K562 (cell line): ENCODE data around the gene RNF222. TPM values are rescaled to one million over a fixed set of nuclear protein-coding genes. Genes with fewer than 3 reads are reported as not detected.
A peak's percentile ranks its signal among the peaks of the same experiment; 100 is the strongest.

Source experiments
- ATAC-seq: fragments of 200-7000 bp; cut with Tn5 transposase; 3 replicates; pipeline ENCODE4 v1.9.1; 2020; ENCODE audit warnings: moderate library complexity
- BruUV-seq: library from RNA; stranded (reverse); fragments of 400-500 nt; replicated peaks from 2 replicates; lab custom pipeline; 2021; lab: Mats Ljungman, UMichigan
- CTCF ChIA-PET: fragments of 300-600 bp; formaldehyde crosslinking; extraction: SDS; loops from one replicate; lab custom pipeline; 2021; ENCODE audit warnings: low intra/inter-chr PET ratio; lab: Yijun Ruan, JAX
- POLR2A ChIA-PET: fragments of 300-600, 350-650 bp; sonication (Branson Sonifier 250); formaldehyde crosslinking; extraction: SDS; loops from one replicate; lab custom pipeline; 2021; ENCODE audit warnings: antibody characterized with exemption, inconsistent platforms; lab: Yijun Ruan, JAX
- DNase-seq, 4 experiments: peaks; one replicate each; pipeline versions ENCODE4 v3.0.0 to v3.0.0-alpha.2; 2011 to 2018; ENCODE audit warnings: low spot score in 3 of 4, mixed read lengths in 3 of 4; ENCODE audit errors: extremely low read depth in 1 of 4
- FAIRE-seq: peaks from 2 replicates; lab custom pipeline; 2011; peaks lifted over from hg19 to GRCh38; lab: Jason Lieb, UNC
- H2AFZ ChIP-seq: 2 replicates; pipeline ENCODE4 v1.6.0; 2011; ENCODE audit warnings: low read depth, low read length, control low read depth, inconsistent platforms
- H3K27ac ChIP-seq: fragments of 200-600 bp; 3 replicates; pipeline ENCODE4 v1.8.0; 2011; ENCODE audit warnings: low read depth, mild to moderate bottlenecking, control low read depth, inconsistent platforms, low read length, moderate library complexity, mixed read lengths; ENCODE audit errors: extremely low read depth
- H3K27me3 ChIP-seq, 2 experiments: fragments of 300-600 bp in 1 of 2; 2 replicates in 1 of 2; 3 replicates in 1 of 2; pipeline versions ENCODE4 v1.6.0 to v1.8.0; 2011; ENCODE audit warnings: inconsistent platforms in 2 of 2, low read length in 2 of 2, mild to moderate bottlenecking in 1 of 2, mixed read lengths in 1 of 2, moderate library complexity in 1 of 2; ENCODE audit not compliant: control insufficient read depth in 2 of 2, insufficient read depth in 2 of 2
- H3K36me3 ChIP-seq: fragments of 300-600 bp; 3 replicates; pipeline ENCODE4 v1.8.0; 2011; ENCODE audit warnings: mild to moderate bottlenecking, low read length, inconsistent platforms; ENCODE audit not compliant: control insufficient read depth, insufficient read depth
- H3K4me1 ChIP-seq, 2 experiments: fragments of 200-600 bp in 1 of 2; replicated peaks in 1 of 2; 2 replicates in 1 of 2; 3 replicates in 1 of 2; pipeline versions ENCODE4 v1.5.1 to v1.8.0; 2011; ENCODE audit warnings: inconsistent platforms in 2 of 2, low read length in 2 of 2, mild to moderate bottlenecking in 1 of 2, mixed read lengths in 1 of 2, moderate library complexity in 1 of 2; ENCODE audit not compliant: control insufficient read depth in 2 of 2, insufficient read depth in 2 of 2
- H3K4me2 ChIP-seq: 2 replicates; pipeline ENCODE4 v1.6.1; 2011; ENCODE audit warnings: low read length, control low read depth, inconsistent platforms, mixed read lengths; ENCODE audit not compliant: insufficient read depth
- H3K4me3 ChIP-seq: fragments of 200-600 bp; sonication (generic), shearing (Covaris generic); 2 replicates; pipeline ENCODE4 v1.5.1; 2016; ENCODE audit warnings: control low read depth, inconsistent platforms
- H3K79me2 ChIP-seq: fragments of 200-600 bp; 3 replicates; pipeline ENCODE4 v1.8.0; 2011; ENCODE audit warnings: low read length, inconsistent platforms; ENCODE audit not compliant: control insufficient read depth, insufficient read depth
- H3K9ac ChIP-seq, 2 experiments: 2 replicates each; pipeline versions ENCODE4 v1.6.0 to v1.6.1; 2011; ENCODE audit warnings: low read depth in 2 of 2, low read length in 2 of 2, control low read depth in 1 of 2, inconsistent platforms in 1 of 2, mild to moderate bottlenecking in 1 of 2, mixed read lengths in 1 of 2; ENCODE audit not compliant: insufficient read depth in 1 of 2
- H3K9me1 ChIP-seq: one replicate; pipeline ENCODE4 v1.6.0; 2011; ENCODE audit warnings: inconsistent platforms, mild to moderate bottlenecking, low read length, moderate library complexity; ENCODE audit not compliant: control insufficient read depth, insufficient read depth
- H3K9me3 ChIP-seq: replicated peaks from 2 replicates; pipeline ENCODE4 v1.5.1; 2011; ENCODE audit warnings: low read depth, low read length, inconsistent platforms; ENCODE audit not compliant: control insufficient read depth, insufficient read depth
- H4K20me1 ChIP-seq: replicated peaks from 2 replicates; pipeline ENCODE4 v1.6.1; 2011; ENCODE audit warnings: low read length, inconsistent platforms, mixed read lengths; ENCODE audit not compliant: control insufficient read depth, insufficient read depth
- ESRRA ChIP-seq: fragments of 450-650 bp; IDR thresholded peaks from 2 replicates; pipeline ENCODE4 v1.6.1; 2014; ENCODE audit warnings: low read depth, mild to moderate bottlenecking, moderate library complexity, borderline replicate concordance
- JUN ChIP-seq, 2 experiments: sonication (generic) in 1 of 2; formaldehyde crosslinking in 1 of 2; IDR thresholded peaks; 2 replicates each; pipeline versions ENCODE4 v1.6.1 to v1.8.0; 2012 to 2022; ENCODE audit warnings: borderline replicate concordance in 2 of 2, mild to moderate bottlenecking in 2 of 2, improper control_type of control experiment in 1 of 2, low read depth in 1 of 2, low read length in 1 of 2, missing genetic modification reagents in 1 of 2
- U2AF2 ChIP-seq: fragments of 200-400 bp; formaldehyde crosslinking; optimal IDR thresholded peaks from 2 replicates; pipeline ENCODE3; 2017; ENCODE audit warnings: low read depth, mild to moderate bottlenecking, low read length
- WGBS: fragments of 100-300 bp; shearing (Covaris generic); methylation state at CpG from one replicate; pipeline ENCODE4 v1.1.6; 2016; ENCODE audit warnings: low coverage, mixed read lengths; ENCODE audit not compliant: insufficient coverage; ENCODE audit errors: missing lambda C conversion rate; 5-methylcytosine and 5-hydroxymethylcytosine counted together
- in situ Hi-C: fragments of 300-500 bp; cut with MboI; formaldehyde crosslinking; loops from 4 replicates; pipeline ENCODE4 v1.15.0; 2018; ENCODE audit warnings: inconsistent platforms, mixed read lengths
- intact Hi-C: fragments of 100-400 bp; cut with micrococcal nuclease; formaldehyde crosslinking; loops from 2 replicates; pipeline ENCODE4 v1.14.2; 2022
- polyA plus RNA-seq, 8 experiments: library from polyadenylated mRNA; depleted of rRNA in 4 of 8; stranded (reverse) in 5 of 8; unstranded in 3 of 8; fragments of >200 nt; fragmentation: Nextera tagmentation in 2 of 8; fragmentation: Illumina TruSeq in 1 of 8; extraction: Ambion mirVana in 2 of 8; extraction: Trizol in 1 of 8; gene quantifications; 2 replicates each; pipeline versions ENCODE4 v1.2.1 to v1.2.3, GENCODE V29; 2011 to 2014; ENCODE audit warnings: inconsistent platforms in 1 of 8, missing spikeins in 1 of 8
- total RNA-seq, 7 experiments: library from RNA; depleted of rRNA in 6 of 7; stranded (reverse); fragments of >200 nt in 6 of 7; fragmentation: Illumina TruSeq in 2 of 7; extraction: Trizol in 2 of 7; gene quantifications; 2 replicates each; pipeline versions ENCODE4 v1.2.1 to v1.2.3, GENCODE V29; 2011 to 2021; ENCODE audit warnings: low replicate concordance in 1 of 7

RNF222 gene
- total and polyA plus RNA-seq, 9 of the 15 experiments (the other 6 are each of a cell fraction or from before 2014, with no cell fraction given), result not detected

DNA sequence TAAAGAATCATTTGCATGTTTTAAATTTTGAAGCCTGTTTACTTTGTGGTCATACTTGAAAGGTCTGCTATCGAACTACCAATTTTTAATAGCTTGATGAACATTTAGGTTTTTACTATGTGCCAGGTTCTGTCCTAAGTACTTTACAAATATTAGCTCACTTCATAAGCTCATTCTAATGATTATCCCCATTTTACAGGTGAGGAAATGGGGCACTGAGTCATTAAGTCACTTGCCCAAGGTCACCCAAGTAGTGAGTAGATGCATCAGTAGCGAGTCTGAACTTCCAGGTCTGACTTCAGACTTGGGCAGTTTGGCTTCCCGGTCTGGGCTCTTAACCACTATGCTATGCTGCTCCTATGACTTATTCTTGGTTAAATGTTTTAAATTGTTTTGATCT is 42.1 kb upstream of the RNF222 start:
- H3K4me1 ChIP-seq, result peaks cover 0 to 7% of the 10 kb centered on the region in 2 experiments; a peak in 4 of 5 replicates
- 97% methylated on average over 3 of the region's 3 CpGs for WGBS
- ChIA-PET POLR2A (no interaction called here), CTCF (no interaction called here)
- no peak overlapping the region for H3K9ac ChIP-seq
- DNase-seq (no peak), ATAC-seq (no peak), FAIRE-seq (no peak)
- H4K20me1 ChIP-seq, result no peaks in the 10 kb centered on the region
- in situ Hi-C loops (no loop called here), intact Hi-C loops (no loop called here)
- no peak overlapping the region for H2AFZ ChIP-seq
- H3K4me3 ChIP-seq, result no peak overlapping the region
- H3K27ac ChIP-seq, result no peak overlapping the region
- no peak for TF ChIP-seq JUN (IDR thresholded peaks at IDR 0.05; ENCODE audit: borderline replicate concordance, low read depth, low read length)
- no peak for TF ChIP-seq JUN (CRISPR knock-in tag; IDR thresholded peaks at IDR 0.05; ENCODE audit: borderline replicate concordance)
- peak; percentile 53; the same call in 1 of the 2 replicates for TF ChIP-seq ESRRA
- peaks cover 64% of the 10 kb centered on the region for H3K79me2 ChIP-seq
- H3K27me3 ChIP-seq, result no peaks in the 10 kb centered on the region
- no peaks in the 10 kb centered on the region for H3K9me3 ChIP-seq
- H3K9me1 ChIP-seq, result no peaks in the 10 kb centered on the region
- H3K36me3 ChIP-seq, result peaks cover 24% of the 10 kb centered on the region; the same call in 2 of the 3 replicates
- BruUV-seq, result no TSS peak
- H3K4me2 ChIP-seq, result no peak overlapping the region

DNA sequence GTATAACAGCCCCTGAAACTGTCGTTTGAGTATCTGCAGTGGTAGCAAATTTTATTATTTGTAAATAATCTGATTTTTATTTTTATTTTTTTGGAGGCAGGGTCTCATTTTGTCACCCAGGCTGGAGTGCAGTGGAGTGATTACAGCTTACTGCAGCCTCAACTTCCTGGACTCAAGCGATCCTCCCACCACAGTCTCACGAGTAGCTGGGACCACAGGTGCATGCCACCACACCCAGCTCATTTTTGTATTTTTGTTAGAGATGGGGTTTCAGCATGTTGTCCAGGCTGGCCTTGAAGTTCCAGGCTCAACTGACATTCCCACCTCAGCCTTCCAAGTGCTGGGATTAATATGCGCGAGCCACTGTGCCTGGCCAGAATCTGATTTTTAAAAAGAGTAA is 40.8 kb upstream of the RNF222 start:
- Histone ChIP-seq H2AFZ (no peak overlapping the region), H3K9me1 (no peaks in the 10 kb centered on the region), H3K4me1 (peaks cover 0 to 7% of the 10 kb centered on the region in 2 experiments; a peak in 4 of 5 replicates), H3K36me3 (peaks cover 14% of the 10 kb centered on the region; the same call in 2 of the 3 replicates), H4K20me1 (no peaks in the 10 kb centered on the region), H3K79me2 (peaks cover 64% of the 10 kb centered on the region), H3K27me3 (no peaks in the 10 kb centered on the region), H3K27ac (no peak overlapping the region), H3K9ac (no peak overlapping the region), H3K4me2 (no peak overlapping the region), H3K4me3 (no peak overlapping the region), H3K9me3 (no peaks in the 10 kb centered on the region)
- intact Hi-C loops (no loop called here), in situ Hi-C loops (no loop called here)
- WGBS, result 81% methylated on average over 4 of the region's 5 CpGs
- CTCF ChIA-PET, result no interaction called here
- ATAC-seq (no peak), FAIRE-seq (no peak), DNase-seq (no peak)
- no peak for TF ChIP-seq U2AF2
- BruUV-seq, result no TSS peak
- POLR2A ChIA-PET, result interaction anchor here (0.7 to 2.1 kb wide), 3 partner anchors 8 to 90 kb away, joined by 3 to 6 read pairs (median 3); no protein-coding TSS in a partner anchor
